Choroid plexus epithelial cell (primary cell): ENCODE results near the gene NCKAP5.

Source experiments
- DNase-seq: peaks from one replicate; pipeline ENCODE4 v3.0.0-alpha.2; 2010; ENCODE audit warnings: low read depth
- H3K4me3 ChIP-seq: 2 replicates; pipeline ENCODE4 v1.5.1; 2011; ENCODE audit warnings: low read depth, mild to moderate bottlenecking, control low read depth, low read length, moderate library complexity
- TF ChIP-seq, protein P1 (sequence below): conservative IDR thresholded peaks from 2 replicates; pipeline ENCODE4 v1.5.1; 2011; ENCODE audit warnings: low read depth, mild to moderate bottlenecking, control low read depth, inconsistent platforms, low read length, moderate library complexity

Gene NCKAP5

DNA sequence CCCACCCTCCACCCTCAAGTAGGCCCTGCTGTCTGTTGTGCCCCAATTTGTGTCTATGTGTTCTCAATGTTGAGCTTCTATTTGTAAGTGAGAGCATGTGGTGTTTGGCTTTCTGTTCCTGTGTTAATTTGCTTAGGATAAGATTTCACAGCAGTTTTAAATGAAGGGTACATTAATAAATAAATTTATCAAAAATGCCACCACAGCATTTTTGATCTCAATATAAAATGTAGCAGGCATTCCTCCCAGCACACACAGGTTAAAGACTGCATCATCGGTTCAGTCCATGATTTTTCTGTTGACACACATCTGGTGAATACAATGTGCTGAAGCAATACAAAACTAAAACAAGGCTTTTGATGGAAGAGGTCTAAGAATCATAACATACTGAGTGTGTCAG, 486.2 kb downstream of the NCKAP5 start:
- no peak overlapping the region for H3K4me3 ChIP-seq
- DNase-seq: no peak
- TF ChIP-seq, protein P1, sequence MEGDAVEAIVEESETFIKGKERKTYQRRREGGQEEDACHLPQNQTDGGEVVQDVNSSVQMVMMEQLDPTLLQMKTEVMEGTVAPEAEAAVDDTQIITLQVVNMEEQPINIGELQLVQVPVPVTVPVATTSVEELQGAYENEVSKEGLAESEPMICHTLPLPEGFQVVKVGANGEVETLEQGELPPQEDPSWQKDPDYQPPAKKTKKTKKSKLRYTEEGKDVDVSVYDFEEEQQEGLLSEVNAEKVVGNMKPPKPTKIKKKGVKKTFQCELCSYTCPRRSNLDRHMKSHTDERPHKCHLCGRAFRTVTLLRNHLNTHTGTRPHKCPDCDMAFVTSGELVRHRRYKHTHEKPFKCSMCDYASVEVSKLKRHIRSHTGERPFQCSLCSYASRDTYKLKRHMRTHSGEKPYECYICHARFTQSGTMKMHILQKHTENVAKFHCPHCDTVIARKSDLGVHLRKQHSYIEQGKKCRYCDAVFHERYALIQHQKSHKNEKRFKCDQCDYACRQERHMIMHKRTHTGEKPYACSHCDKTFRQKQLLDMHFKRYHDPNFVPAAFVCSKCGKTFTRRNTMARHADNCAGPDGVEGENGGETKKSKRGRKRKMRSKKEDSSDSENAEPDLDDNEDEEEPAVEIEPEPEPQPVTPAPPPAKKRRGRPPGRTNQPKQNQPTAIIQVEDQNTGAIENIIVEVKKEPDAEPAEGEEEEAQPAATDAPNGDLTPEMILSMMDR: no peak

DNA sequence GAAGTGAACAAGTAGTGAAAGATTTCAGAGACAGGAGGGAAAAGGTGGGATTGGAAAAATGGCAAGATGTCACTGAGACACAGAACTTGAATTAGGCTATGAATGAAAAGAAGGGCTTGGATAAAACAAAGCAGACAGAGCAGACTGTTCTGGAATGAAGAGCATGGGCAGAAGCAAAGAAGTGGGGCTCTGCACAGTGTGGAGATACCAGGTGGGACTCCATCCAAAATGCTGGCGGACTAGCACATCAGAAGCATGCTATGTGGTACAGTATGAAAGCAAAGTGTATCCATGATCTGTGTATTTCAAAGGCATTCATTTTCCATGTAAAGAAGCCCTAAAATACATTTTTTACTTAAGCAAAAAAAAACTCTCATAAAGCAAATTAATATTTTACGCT, 487.4 kb downstream of the NCKAP5 start:
- DNase-seq: no peak
- H3K4me3 ChIP-seq: no peak overlapping the region
- TF ChIP-seq, protein P1: no peak

DNA sequence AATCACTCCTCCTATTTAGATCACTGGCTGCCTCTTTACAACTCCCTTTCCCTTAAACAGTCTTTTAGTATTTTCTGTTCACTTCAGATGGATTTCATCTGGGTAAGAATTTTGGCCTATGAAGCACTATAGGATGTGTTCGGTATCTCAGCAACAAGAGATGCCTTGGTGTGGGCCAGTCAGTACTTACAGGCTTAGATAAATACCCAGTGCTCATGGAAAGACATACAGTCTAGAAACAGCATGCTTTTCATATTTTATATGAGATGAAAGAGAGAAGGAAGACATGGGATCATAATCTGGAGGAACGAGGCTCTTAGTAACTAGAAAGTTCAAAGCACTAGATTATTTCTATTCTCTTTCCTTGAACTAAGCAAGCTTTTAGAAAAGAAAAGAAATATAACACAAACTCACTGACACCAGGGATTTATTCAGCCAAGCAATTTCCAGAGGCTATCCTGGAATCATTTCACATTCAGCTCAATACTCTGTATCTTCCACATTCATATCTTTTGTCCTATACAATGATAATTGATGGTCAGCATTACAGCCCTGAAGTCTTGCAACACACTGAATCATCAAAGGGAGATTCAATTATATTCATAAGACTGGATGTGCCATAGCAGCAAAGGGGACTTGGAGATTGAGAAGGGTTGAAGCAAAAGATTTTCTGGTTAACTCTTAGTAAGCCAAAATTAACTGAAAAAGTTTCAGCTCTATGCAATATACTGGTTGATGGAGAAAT, 489.4 kb downstream of the NCKAP5 start:
- no peak for DNase-seq
- TF ChIP-seq, protein P1: no peak
- no peak overlapping the region for H3K4me3 ChIP-seq

DNA sequence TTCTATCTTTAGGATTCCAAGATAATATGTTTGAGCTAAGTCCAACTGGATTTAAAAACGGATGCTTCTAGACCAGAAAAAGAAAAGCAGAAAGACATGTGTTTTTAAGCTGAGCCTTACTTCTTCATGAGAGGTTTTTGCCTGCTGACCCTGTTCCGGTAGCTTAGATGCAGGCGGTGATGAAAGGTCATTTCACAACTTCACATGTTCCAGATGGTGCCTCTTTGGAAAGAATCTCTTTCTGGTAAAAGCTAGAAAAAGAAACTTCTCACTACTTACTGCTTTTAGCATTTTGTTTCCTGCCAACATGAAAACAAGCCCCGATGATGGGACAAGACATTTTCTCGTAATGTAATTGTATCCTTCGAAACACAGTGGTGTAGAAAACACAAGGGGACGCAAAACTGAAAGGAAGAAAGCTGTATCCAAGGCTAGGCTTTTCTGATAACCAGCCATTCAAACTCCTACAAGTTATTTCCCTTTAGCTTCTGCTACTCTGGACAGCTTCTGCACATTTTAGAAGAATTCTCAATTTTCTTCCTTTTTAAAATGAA, 490.9 kb downstream of the NCKAP5 start:
- TF ChIP-seq, protein P1: no peak
- H3K4me3 ChIP-seq: no peak overlapping the region
- DNase-seq: peak; percentile 57

DNA sequence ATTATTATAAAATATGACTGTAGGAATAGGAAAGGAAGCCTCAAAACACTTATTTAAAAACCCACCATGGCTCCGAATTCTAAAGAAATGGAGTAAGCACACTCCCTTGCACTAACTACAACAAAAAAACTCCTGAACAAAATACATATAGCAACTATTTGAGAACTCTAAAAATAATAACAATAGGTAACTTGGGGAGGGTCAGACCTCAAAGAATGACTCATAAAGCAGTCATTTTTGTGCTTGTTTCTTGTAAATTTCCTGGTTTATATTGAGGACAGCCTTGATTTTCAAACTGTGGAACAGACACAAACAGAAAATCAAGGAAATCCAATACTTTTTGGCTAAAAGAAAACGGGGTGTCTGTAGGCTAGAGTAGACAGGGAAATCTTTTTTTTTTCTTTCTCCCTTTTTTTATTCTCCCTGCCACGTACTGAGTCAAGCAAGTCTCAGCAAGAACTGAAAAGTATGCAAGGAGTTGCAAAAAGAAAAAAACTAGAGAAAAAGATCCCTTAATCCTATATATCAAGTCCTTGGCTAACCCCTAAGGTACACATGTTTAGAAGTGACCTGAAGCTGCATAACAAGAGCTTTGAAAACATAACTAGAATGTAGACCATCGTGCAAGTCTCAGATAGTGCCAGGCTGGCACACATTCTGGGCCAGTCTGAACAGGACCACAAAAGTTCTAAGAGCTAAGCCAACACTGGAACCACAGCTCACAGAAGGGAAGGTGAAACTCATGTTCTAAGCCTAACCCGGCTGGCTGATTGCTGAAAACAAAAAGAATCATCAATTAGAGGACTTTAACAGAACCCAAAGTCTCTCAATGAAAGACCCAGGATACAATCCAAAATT, 495.2 kb downstream of the NCKAP5 start:
- no peak overlapping the region for H3K4me3 ChIP-seq
- no peak for DNase-seq
- TF ChIP-seq, protein P1: no peak

DNA sequence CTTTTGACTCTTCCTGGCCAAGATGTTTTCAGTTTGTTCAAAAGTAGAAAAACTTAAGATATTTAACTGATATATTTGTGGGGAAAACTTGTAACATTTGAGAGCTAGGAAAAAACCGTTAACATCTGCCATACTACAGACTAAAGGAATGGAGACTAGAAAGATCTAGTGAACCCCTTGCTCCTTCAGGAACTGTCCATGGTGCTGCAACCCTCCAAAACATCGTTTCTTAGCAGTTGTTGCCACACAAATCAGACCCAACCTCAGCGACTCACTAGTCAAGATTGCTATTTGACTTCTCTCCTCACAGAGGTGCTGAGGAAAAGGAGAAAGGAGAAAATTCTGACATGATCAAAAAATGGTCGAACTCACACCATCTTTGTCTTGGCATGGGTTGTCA, 504.5 kb downstream of the NCKAP5 start:
- DNase-seq: peak; percentile 22
- no peak overlapping the region for H3K4me3 ChIP-seq
- TF ChIP-seq, protein P1: no peak
